HG03159 (cell line): Measurements from ENCODE around the gene RAX.

Experiments
- ATAC-seq: cut with Tn5 transposase; IDR thresholded peaks from one replicate; pipeline ENCODE4 v1.9.1; 2021; ENCODE audit warnings: mild to moderate bottlenecking, moderate library complexity; ENCODE audit not compliant: unreplicated experiment

RAX gene

DNA sequence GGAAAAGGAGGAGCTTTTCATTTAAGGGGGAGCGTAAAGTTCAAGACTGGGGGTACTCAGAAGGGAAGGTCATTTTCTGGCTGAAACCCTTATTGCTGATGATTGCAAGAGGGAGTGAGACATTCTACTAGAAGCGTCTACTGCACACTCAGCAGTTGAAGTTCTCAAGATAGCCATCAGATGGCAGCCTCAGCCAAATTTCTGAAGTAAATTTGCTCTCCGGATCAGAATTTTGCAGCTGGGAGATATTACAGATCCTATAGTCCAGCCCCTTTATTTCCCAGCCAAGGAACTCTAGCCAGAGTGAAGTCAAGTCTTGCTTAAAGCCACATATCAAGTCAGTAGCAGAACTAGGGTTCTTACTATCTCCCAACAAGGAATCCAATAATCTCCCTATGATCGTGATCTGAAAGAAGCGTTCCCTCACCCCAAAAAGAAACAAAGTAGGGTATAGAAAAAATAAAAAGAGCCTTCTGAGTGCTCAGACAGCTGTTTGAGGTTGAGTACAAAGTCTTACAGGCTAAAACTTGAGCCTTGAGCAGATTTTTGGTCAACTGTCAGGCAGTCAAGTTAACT lies 24.0 kb downstream of the RAX start:
- ATAC-seq, result peak; percentile 56

GRCh38 chr18:59246796-59247195 lies 26.5 kb downstream of the RAX start:
- no peak for ATAC-seq

DNA sequence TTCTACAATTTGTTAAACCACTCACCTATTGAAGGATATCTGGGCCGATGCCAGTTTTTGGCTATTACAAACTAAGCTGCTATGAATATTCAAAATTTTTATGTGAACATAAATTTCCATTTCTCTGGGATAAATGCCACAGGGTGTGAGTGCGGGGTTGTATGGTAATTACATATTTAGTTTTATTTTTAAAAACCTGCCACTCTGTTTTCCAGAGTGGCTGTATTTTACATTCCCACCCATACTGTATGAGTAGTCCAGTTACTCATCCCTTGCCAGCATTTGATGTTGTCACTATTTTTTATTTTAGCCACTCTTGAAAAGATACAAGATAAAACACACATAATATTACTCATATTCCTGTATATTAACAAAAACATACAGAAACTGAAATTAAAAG lies 30.3 kb downstream of the RAX start:
- no peak for ATAC-seq

- ATAC-seq, result no peak
Measured at GRCh38 chr18:59239642-59240041, 33.6 kb downstream of the RAX start.

GRCh38 chr18:59238385-59238784 lies 34.9 kb downstream of the RAX start:
- ATAC-seq, result no peak

DNA sequence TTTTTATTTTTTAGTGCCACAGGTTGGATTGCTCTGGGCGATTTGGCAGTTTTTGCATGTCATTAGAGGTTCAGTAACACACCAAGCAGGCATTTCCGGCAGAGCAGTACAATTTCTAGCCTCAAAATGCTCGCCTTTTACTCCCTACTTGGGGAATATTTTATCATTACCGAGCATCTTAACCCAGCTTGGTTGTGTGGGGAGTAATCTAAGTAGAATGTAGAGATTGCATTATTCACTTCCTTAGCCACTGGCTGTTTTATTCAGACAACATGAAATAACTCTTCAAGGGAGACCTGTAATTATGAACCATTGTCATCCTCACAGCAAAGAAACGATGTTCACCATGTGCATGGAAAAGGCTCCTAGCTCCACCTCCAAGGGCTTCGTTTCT lies 40.2 kb downstream of the RAX start:
- ATAC-seq, result no peak

GRCh38 chr18:59232309-59233016 lies 40.8 kb downstream of the RAX start:
- ATAC-seq, result no peak

- ATAC-seq, result no peak
Measured at GRCh38 chr18:59231877-59232276, 41.4 kb downstream of the RAX start.

- no peak for ATAC-seq
Measured at GRCh38 chr18:59231114-59231513, 42.1 kb downstream of the RAX start.

- ATAC-seq, result no peak
Measured at GRCh38 chr18:59229701-59230443, 43.4 kb downstream of the RAX start.

DNA sequence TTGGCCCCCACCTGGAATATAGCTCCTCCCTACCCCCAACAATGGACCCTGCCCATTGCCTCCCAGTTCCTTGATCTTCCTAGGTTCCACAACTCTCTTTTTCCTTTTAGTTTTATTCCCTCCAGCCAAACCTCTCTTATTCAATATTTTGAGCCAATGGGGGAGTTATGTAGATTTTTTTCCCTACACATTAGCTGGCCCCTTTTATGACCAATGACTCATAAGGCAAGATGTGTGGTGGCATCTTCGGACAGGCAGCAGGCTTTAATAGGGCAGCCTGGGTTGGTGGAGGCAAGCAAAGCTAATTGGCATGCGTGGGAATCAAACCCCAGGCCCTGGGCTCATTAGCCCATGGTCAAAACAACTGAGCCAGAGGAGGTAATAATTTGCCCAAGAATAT lies 44.1 kb downstream of the RAX start:
- ATAC-seq, result no peak

- ATAC-seq, result no peak
Measured at GRCh38 chr18:59228351-59228750, 44.9 kb downstream of the RAX start.

DNA sequence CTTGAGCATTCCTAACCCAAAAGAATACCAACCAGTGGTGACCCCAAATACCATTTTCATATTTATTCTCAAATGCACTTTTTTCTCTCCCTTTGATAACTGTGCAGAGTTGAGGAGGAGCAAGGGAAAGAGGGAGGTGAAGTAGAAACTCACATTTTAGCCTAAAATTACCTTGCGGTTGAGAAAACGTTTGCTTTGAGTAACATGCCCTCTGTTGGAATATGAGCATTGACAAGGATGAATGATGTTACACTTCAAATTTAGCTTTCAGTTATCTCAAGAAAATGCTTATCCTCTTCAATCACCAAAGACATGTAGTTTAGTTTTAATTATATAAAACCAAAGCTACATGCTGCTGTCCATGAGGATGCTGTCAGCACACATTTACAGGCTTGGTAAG lies 50.9 kb downstream of the RAX start:
- ATAC-seq, result no peak

DNA sequence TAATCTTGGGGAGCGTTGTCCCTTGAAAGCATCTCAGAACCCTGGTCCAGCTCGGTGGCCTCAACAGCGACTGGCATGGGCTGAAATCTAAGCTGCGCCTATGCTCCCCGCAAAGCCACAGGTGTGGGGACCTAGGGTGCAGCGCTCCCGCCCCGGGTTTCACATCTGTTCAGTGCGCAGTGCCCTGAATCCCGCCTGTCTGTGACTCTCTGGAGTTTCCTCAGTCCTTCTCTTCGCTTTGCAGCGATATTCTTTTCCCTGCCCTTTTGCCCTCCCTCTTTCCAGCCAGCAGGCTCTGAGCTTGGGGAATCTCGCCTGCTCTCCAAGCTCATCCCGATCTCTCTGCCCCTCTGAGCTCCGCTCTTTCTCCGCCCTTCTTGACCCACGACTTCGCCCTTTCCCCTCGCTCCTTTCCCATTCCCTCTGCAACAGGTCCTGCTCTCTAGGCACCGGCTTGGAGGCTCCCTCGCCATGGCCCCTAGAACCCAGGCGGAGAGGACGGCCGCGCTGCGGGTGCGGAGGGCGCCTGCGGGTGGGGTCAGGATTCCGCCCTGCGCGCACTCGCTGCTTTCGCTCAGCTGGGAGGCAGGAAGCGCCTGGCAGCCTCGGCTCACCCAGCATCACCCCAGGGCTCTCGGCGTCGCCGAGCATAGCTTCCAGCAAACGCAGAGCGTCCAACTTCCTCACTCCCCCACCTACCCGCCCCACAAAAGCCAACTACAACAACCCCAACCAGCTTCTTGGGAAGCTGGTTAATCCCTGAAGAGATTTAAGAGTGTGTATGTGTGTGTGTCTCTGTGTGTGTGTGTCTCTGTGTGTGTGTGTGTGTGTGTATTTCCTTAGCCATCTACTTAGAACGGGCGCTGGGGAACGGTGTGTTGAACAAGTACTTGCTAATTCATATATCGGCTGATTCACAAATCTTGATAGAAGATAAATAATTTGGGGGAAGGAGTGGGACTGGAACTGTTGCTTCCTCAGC lies 52.2 kb downstream of the RAX start:
- no peak for ATAC-seq

DNA sequence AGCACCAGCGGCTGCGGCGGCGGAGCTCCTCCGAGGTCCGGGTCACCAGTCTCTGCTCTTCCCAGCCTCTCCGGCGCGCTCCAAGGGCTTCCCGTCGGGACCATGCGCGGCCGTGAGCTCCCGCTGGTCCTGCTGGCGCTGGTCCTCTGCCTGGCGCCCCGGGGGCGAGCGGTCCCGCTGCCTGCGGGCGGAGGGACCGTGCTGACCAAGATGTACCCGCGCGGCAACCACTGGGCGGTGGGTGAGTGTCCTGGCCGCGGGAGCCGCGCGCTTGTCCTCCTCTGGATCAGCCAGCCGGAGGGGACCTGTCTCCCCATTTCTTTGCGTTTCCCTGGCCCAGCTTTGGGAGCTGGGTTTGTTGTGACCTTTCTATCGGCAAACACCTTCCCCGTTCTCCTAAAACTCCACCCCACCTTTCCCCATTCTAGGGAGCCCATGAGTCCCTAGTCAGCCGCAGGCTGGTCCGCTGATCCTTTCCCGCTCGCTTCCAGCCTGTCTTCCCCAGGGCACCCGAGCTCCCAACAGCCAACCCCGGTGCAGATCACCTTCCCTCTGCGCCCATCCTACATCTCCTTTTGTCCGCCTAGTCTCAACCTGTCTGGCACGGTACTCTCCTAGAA lies 53.0 kb downstream of the RAX start:
- ATAC-seq, result no peak

DNA sequence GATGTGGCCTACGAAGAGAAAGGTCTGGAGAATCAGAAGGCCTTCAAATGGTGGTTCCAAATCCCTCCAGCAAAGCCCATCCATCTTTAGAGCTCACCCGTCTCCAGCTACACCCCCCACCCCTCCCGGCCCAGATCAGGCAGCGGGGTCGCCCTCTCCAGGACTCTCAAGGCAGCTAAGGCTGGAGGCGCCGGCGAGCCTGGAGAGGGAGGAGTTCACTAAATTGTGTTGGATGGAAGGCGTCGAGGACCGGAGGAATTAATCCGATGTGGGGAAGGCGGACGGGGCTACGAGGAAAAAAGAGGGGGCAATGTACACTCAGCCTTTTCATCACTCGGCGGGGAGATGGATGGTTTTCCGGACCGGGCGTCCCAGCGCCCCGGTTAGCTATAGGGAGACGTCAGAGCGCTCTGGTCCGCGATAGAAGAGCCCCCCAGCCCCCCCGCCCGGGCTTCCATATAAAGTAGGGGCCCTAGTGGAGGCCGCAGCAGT lies 53.5 kb downstream of the RAX start, which contains the start of gene GRP:
GRP (plus strand) TSS at position 487 of the 492 bp plus-strand sequence. CDS start 108 bp downstream, outside the sequence.
- ATAC-seq, result no peak

- ATAC-seq, result no peak
Measured at GRCh38 chr18:59218018-59218417, 55.2 kb downstream of the RAX start.
